Omental fat pad (tissue), 4 donors: ENCODE measurements around the gene TEFM. TPM values are rescaled to one million over a fixed set of nuclear protein-coding genes. Genes with fewer than 3 reads are reported as not detected.

Experiments used
- ATAC-seq: fragments of 150-250 bp; one replicate; pipeline ENCODE4 v1.9.1; 2016; ENCODE audit warnings: mild to moderate bottlenecking, moderate library complexity; ENCODE audit not compliant: low FRiP score
- DNase-seq: peaks from one replicate; pipeline ENCODE4 v3.0.0-alpha.2; 2019; ENCODE audit warnings: low spot score
- total RNA-seq, 4 donors: library from RNA; depleted of rRNA; stranded (reverse); fragments of >200 nt; gene quantifications; one replicate each; pipeline ENCODE4 v1.1.0, GENCODE V29; 2016
- TF ChIP-seq, protein P1 (sequence below), 3 donors: fragments of 450-650 bp; IDR thresholded peaks; one replicate each; pipeline ENCODE4 v1.5.1; 2016 to 2017; ENCODE audit warnings: antibody characterized with exemption in 3 of 3, mild to moderate bottlenecking in 3 of 3, moderate library complexity in 2 of 3

TEFM gene
- total RNA-seq, 4 donors from 2014 or later, result 6.3 to 15.4 (median 10.2) TPM

DNA sequence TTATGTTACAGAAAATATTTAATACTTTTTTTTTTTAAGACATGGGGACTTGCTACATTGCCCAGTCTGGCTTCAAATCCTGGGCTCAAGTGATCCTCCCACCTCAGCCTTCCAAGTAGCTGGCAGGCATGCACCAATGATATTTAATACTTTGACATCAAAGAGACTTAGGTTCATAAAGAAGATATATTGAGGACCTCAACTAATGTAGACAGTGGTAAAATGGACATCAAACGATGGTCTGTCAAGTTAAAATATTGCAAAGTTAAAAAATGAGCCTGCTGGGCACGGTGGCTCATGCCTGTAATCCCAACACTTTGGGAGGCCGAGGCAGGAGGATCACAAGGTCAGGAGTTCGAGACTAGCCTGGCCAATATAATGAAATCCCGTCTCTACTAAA is 8.7 kb downstream of the TEFM start:
- ATAC-seq, result no peak
- TF ChIP-seq, protein P1, sequence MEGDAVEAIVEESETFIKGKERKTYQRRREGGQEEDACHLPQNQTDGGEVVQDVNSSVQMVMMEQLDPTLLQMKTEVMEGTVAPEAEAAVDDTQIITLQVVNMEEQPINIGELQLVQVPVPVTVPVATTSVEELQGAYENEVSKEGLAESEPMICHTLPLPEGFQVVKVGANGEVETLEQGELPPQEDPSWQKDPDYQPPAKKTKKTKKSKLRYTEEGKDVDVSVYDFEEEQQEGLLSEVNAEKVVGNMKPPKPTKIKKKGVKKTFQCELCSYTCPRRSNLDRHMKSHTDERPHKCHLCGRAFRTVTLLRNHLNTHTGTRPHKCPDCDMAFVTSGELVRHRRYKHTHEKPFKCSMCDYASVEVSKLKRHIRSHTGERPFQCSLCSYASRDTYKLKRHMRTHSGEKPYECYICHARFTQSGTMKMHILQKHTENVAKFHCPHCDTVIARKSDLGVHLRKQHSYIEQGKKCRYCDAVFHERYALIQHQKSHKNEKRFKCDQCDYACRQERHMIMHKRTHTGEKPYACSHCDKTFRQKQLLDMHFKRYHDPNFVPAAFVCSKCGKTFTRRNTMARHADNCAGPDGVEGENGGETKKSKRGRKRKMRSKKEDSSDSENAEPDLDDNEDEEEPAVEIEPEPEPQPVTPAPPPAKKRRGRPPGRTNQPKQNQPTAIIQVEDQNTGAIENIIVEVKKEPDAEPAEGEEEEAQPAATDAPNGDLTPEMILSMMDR (IDR thresholded peaks at IDR 0.05), result no peak

DNA sequence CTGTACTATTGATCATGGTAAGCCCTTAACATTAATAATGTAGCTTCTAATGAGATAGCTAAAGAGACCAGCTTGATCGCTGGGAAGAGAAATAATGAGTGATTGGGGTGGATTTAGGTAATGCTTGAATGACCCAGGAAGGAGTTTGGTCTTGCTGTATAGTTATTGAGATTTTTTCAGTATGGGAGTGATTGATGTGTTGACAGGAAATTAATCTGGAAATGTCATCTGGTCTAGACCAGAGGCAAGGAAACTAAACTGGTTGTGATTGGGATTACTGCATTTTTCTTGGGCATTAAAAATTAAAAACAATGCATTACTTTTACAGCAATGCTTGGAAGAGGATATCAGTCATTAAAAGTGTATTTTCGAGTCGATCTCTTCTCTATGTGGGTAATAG is 11.8 kb downstream of the TEFM start:
- no peak for DNase-seq
- TF ChIP-seq, protein P1 (IDR thresholded peaks at IDR 0.05), result no peak
- no peak for ATAC-seq

More for the DNA sequence above, 8.7 kb downstream of the TEFM start:
- no peak for DNase-seq

DNA sequence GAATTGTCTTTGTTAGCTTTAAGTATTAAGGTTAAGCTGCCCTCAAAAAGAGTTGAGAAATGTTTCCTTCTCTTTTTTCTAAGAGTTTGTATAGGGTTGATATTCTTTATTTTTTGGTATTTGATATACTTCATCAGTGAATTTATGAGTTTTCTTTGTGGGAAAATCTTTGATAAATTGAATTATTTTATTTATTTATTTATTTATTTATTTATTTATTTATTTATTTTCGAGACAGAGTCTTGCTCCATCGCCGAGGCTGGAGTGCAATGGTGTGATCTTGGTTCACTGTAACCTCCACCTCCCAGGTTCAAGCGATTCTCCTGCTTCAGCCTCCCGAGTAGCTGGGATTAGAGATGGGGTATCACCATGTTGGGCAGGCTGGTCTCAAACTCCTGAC is 19.9 kb downstream of the TEFM start:
- TF ChIP-seq, protein P1 (IDR thresholded peaks at IDR 0.05), result no peak
- ATAC-seq (no peak), DNase-seq (no peak)

DNA sequence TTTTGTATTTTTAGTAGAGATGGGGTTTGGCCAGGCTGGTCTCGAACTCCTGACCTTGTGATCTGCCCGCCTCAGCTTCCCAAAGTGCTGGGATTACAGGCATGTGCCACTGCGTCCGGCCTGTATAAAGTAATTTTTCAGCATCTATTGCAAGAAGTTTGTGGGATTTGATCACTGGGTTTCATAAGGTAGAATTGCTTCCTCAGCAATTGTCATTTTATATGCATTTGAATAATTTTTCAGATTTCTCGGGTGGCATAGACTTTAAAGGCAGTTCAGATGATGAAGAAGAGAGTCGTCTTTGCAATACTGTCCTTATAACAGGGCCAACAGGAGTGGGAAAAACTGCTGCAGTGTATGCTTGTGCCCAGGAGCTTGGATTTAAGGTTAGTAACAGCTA is 37.0 kb downstream of the TEFM start:
- TF ChIP-seq, protein P1 (IDR thresholded peaks at IDR 0.05), result no peak
- DNase-seq (no peak), ATAC-seq (no peak)

DNA sequence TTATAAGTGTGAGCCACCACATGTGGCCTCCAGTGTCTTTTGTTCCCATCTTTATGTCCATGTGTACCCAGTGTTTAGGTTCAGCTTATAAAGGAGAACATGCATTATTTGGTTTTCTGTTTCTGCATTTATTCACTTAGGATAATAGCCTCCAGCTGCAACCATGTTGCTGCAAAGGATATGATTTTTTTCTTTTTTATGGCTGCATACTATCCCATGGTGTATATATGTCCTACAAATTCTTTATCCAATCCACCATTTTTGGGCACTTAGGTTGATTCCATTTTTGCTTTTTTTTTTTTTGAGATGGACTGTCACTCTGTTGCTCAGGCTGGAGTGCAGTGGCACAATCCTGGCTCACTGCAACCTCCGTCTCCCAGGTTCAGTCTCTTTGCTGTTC is 41.4 kb downstream of the TEFM start:
- TF ChIP-seq, protein P1 (IDR thresholded peaks at IDR 0.05), result no peak
- DNase-seq (no peak), ATAC-seq (no peak)

DNA sequence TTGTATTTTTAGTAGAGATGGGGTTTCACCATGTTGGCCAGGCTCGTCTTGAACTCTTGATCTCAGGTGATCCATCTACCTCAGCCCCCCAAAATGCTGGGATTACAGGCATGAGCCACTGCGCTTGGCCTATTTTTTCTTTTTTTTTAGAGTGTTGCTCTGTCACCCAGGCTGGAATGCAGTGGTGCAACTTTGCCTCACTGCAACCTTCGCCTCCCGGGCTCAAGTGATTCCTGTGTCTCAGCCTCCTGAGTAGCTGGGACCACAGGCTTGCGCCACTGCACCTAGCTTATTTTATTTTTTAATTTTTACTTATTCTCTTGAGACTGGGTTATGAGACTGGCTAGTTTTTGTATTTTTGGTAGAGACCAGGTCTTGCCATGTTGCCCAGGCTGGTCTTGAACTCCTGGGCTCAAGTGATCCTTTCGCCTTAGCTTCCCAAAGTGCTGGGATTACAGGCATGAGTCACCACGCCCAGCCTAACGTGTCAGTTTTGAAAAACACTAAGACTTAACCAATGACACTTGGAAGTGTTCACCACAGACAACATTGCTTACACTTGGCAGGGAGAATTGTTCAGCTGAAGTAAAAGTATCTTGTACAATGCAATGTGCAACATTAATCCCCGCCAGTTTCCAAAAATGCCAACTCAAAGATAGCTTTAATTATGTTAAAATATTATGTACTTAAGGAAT is 47.3 kb downstream of the TEFM start:
- TF ChIP-seq, protein P1 (IDR thresholded peaks at IDR 0.05), result no peak
- no peak for DNase-seq
- ATAC-seq, result no peak

DNA sequence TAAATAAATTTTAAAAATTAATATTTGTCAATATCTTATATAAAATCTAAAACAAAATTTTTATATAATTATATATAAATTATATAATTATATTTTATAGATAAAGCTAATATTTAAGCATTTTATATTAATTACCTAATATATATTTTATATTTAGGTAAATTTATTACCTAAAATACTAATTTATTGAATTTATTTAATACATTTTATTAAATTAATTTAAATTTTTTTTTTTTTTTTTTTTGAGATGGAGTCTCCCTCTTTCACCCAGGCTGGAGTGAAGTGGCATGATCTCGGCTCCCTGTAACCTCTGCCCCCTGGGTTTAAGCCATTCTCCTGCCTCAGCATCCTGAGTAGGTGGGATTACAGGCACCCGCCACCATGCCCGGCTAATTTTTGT is 51.9 kb downstream of the TEFM start:
- ATAC-seq (no peak), DNase-seq (no peak)
- TF ChIP-seq, protein P1 (IDR thresholded peaks at IDR 0.05), result no peak
